ENCODE measurements around the gene RBM20.
"Not testable (repeated sequence)": the region's sequence is repeated elsewhere in the genome, so short reads cannot be mapped to it uniquely, and the experiment has no call there.

Gene RBM20

DNA sequence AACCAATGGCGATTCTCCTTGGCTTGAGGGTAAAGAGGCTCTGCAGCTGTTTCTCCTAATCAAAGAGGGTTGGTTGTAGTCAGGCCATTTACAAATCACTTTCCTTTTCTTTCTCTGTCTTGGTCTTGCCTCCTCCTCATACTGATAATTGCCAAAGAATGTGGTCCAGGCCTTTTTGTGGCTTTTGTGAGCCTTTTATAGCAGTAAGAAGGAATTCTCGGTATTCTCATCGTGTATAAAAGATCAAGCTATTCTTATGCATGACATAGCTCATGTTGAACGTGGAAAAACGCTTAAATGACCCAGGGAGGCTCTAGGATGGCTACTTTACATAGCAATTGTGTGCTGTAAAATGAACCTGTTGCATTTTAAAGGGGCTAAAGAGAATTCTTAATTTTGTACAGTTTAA, 62.6 kb downstream of the RBM20 start:
- DNase-seq: no peak

DNA sequence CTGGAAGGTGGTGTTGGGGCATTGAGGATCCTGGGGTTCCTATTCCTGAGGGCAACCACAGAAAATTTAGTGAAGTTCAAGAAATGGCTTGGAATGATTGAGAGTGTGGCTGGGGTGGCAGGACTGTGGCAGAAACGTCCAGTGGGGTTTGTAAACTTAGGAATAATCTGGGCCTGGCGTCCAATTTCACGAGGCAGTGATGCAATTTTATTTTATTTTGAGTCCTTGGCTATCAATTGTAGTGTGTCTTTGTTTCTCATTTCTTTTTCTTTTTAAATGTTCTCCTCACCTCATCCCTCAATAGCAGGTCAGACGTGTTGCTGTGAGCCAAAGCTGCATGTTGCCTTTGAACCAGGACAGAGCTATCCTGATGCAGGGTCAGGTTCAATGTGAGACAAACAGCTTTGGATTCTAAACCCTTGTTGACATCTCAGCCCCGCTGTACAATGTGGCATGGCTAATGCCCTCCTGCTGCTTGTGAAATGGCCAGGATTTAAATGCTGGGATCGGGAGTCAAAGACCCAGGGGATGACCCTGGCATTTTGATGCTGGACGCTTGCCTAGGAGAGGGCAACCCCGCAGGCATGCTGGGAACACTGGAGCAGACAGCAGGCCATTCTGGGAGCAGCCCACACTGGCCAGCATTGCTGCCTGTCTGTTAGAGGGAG, 64.8 kb downstream of the RBM20 start:
- no peak for DNase-seq

DNA sequence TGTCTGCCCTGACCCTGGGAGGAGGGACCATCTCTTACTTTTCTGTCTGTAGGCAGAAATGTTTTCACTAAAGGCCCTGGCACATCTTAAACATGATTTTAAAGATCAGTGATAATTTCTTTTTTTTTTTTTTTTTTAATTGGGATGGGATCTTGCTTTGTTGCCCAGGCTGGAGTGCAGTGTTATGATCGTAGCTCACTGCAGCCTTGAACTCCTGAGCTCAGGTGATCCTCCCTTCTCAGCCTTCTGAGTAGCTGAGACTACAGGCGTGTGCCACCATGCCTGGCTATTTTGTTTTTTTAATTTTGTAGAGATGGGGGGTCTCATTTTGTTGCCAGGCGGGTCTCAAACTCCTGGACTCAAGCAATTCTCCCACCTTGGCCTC, 65.3 kb downstream of the RBM20 start:
- no peak for DNase-seq

GRCh38 chr10:110709964-110710587, 65.9 kb downstream of the RBM20 start:
- DNase-seq: no peak

- no peak for DNase-seq
These were observed 66.5 kb downstream of the RBM20 start for GRCh38 chr10:110710621-110711020.

- no peak for DNase-seq
These were observed 67.2 kb downstream of the RBM20 start for GRCh38 chr10:110711382-110711781.

- no peak for DNase-seq
These were observed 70.2 kb downstream of the RBM20 start for GRCh38 chr10:110714356-110714755.

- DNase-seq: no peak
These were observed 73.8 kb downstream of the RBM20 start for GRCh38 chr10:110717781-110718589.

- no peak for DNase-seq
These were observed 77.4 kb downstream of the RBM20 start for GRCh38 chr10:110721406-110722038.

- DNase-seq: peak in 1 of 5 donors; percentile 23
These were observed 79.2 kb downstream of the RBM20 start for GRCh38 chr10:110723224-110723891.

DNA sequence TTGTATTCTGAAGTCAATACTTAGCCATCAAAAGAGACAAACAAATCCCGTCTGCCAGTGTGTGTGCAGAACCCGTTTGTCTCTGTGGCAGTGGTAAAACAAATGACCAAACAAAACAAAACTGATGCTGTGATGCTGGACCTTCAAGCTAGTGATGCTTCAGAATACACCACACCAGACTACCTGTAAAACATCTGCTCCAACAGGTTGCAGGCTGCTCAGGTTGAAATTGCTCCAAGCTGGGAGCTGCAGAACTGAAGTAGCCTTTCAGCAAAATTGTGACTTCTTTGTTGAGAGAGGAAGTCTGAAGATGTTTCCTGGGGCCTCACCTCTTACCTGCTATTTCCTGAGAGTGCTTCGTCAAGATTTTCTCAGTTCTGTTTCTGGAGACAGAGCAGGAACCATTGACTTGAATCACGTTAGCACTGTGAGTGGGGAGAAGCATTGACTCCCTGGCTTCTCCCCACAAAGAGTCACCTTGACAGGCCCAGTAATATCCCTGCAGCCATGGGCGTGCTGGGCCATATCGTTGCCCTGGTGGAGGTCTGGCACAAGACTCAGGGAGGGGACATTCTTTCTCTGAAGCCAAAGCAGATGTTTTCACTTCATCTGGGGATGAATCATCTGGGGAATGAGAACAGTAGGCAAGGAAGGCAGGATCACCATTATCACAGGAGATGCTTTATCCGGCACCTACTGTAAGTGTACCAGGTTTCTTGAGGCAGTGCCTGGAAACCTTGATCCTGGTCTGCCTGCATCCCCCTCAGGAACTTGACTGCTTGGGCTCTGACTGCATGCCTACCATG, 80.2 kb downstream of the RBM20 start:
- peak in 1 of 5 donors; percentile 52 for DNase-seq

GRCh38 chr10:110724937-110725336, 80.8 kb downstream of the RBM20 start:
- no peak for DNase-seq

GRCh38 chr10:110725801-110726630, 81.9 kb downstream of the RBM20 start:
- no peak for DNase-seq

DNA sequence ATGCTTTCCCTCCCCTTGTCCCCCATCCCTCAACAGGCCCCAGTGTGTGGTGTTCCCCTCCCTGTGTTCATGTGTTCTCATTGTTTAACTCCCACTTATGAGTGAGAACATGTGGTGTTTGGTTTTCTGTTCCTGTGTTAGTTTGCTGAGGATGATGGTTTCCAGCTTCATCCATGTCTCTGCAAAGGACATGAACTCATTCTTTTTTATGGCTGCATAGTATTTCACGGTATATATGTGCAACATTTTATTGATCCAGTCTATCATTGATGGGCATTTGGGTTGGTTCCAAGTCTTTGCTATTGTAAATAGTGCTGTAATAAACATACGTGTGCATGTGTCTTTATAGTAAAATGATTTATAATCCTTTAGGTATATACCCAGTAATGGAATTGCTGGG, 83.6 kb downstream of the RBM20 start:
- DNase-seq: not testable (repeated sequence)

DNA sequence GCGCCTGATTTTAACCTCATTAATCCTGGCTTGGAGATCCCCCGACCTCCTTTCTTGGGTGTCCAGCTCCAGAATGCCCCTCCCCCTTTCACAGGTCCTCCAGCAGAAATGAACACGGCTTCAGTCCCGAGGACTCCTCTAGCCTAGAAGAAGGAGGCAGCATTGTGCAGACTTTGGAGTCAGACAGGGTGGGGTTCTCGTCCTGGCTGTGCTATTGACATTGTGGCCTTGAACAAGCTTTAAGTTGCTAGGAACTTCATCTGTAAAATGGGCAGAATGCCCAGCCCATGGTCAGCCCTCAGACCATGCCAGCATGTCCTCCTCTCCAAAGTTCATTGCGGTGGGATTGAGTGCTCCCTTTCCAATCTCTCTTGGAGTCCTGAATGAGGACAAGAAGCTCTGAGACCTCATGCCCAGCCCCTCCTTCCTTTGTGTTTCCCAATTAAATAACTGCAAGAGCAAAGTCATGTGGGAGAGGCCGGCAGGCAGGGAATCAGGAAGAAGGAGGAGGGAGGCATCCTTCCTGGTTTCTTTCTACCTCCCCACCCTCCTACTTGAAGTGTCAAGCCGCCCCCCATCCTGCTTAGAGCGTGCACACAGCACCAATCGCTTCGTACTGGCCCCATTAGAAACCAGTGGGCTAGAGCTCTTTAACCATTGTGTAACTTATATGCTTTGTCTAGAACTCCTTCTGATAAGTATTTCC, 86.4 kb downstream of the RBM20 start:
- no peak for DNase-seq

GRCh38 chr10:110733218-110733952, 89.2 kb downstream of the RBM20 start:
- no peak for DNase-seq

DNA sequence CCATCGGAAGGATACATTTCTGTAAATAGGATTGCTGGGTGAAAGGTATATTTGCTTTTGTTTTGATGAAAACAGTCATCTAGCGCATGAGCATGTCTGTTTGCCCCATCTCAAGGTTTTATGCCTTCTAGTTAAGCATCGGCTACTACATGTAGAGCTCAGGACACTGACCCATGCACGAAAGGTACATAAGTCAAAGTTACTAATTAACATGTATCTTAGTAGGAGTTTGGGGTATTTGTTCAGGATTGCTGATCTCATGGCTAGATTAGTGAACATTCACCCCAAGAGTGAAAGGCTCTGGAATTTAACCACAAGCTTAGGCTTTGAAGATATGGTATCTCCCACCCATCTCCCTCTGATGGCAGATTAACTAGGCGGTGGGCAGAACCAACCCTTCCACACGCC, 91.5 kb downstream of the RBM20 start:
- no peak for DNase-seq

- no peak for DNase-seq
These were observed 93.9 kb downstream of the RBM20 start for GRCh38 chr10:110737886-110738634.

GRCh38 chr10:110739811-110740271, 95.7 kb downstream of the RBM20 start:
- DNase-seq: peak in 1 of 5 donors; percentile 57

Measured in T-helper 1 cell (primary cell).